OCI-LY7 (cell line): ENCODE measurements around the gene EIF4A2. TPM values are rescaled to one million over a fixed set of nuclear protein-coding genes. Genes with fewer than 3 reads are reported as not detected.
"Not testable (repeated sequence)": the region's sequence is repeated elsewhere in the genome, so short reads cannot be mapped to it uniquely, and the experiment has no call there.

ENCODE experiments used
- BruUV-seq: library from RNA; stranded (reverse); fragments of 400-500 nt; replicated peaks from 2 replicates; lab custom pipeline; 2021; lab: Mats Ljungman, UMichigan
- CTCF ChIA-PET: fragments of 300-600 bp; sonication (Branson Sonifier 250); formaldehyde crosslinking; loops from one replicate; lab custom pipeline; 2022; ENCODE audit warnings: antibody characterized with exemption; ENCODE audit not compliant: unreplicated experiment; lab: Charles Lee
- POLR2A ChIA-PET: fragments of 300-600 bp; sonication (Branson Sonifier 250); formaldehyde crosslinking; loops from one replicate; lab custom pipeline; 2022; ENCODE audit warnings: antibody characterized with exemption; lab: Charles Lee
- DNase-seq: peaks from one replicate; pipeline ENCODE4 v3.0.0-alpha.2; 2015; ENCODE audit warnings: low spot score
- H2AFZ ChIP-seq: fragments of 200-600 bp; sonication (generic), shearing (Covaris generic); 2 replicates; pipeline ENCODE4 v1.6.1; 2014; ENCODE audit warnings: mild to moderate bottlenecking, antibody characterized with exemption, low read length, moderate library complexity
- H3K27ac ChIP-seq: fragments of 200-600 bp; sonication (generic); 2 replicates; pipeline ENCODE4 v1.5.1; 2014; ENCODE audit warnings: mixed run types, low read depth, mild to moderate bottlenecking, moderate library complexity, low read length, inconsistent platforms; ENCODE audit not compliant: poor library complexity, severe bottlenecking
- H3K36me3 ChIP-seq: fragments of 200-600 bp; sonication (generic); 2 replicates; pipeline ENCODE4 v1.6.1; 2014; ENCODE audit warnings: mild to moderate bottlenecking, antibody characterized with exemption, low read length, moderate library complexity, mixed read lengths; ENCODE audit not compliant: insufficient read depth
- H3K4me1 ChIP-seq: fragments of 200-600 bp; sonication (generic); 2 replicates; pipeline ENCODE4 v1.5.1; 2014; ENCODE audit warnings: mild to moderate bottlenecking, low read length; ENCODE audit not compliant: insufficient read depth, poor library complexity, severe bottlenecking
- H3K4me2 ChIP-seq: fragments of 200-600 bp; sonication (generic); 2 replicates; pipeline ENCODE4 v1.6.1; 2014; ENCODE audit warnings: mild to moderate bottlenecking, low read length
- H3K4me3 ChIP-seq: fragments of 200-600 bp; sonication (generic); 2 replicates; pipeline ENCODE4 v1.5.1; 2014; ENCODE audit warnings: mild to moderate bottlenecking, low read depth, low read length; ENCODE audit not compliant: poor library complexity, severe bottlenecking
- H3K79me2 ChIP-seq: fragments of 200-600 bp; sonication (generic); 2 replicates; pipeline ENCODE4 v1.6.1; 2016; ENCODE audit warnings: low read depth, mild to moderate bottlenecking, low read length, moderate library complexity, mixed read lengths; ENCODE audit not compliant: insufficient read depth
- H3K9me2 ChIP-seq: fragments of 200-600 bp; sonication (generic); 2 replicates; pipeline ENCODE4 v1.6.1; 2016; ENCODE audit warnings: mild to moderate bottlenecking, low read length, mixed read lengths; ENCODE audit not compliant: insufficient read depth
- H3K9me3 ChIP-seq: fragments of 200-600 bp; sonication (generic); 2 replicates; pipeline ENCODE4 v1.6.1; 2014; ENCODE audit warnings: mild to moderate bottlenecking, mixed run types, low read length, mixed read lengths
- H4K20me1 ChIP-seq: fragments of 200-600 bp; sonication (generic); 2 replicates; pipeline ENCODE4 v1.6.1; 2014; ENCODE audit warnings: mild to moderate bottlenecking, antibody characterized with exemption, low read length, moderate library complexity, mixed read lengths; ENCODE audit not compliant: insufficient read depth
- CTCF ChIP-seq: fragments of 200-600 bp; sonication (generic); conservative IDR thresholded peaks from 2 replicates; pipeline ENCODE4 v1.5.1; 2014; ENCODE audit warnings: mild to moderate bottlenecking, antibody characterized with exemption, low read length, moderate library complexity, mixed read lengths
- EZH2phosphoT487 ChIP-seq: fragments of 200-600 bp; sonication (generic); IDR thresholded peaks from 2 replicates; pipeline ENCODE4 v1.6.1; 2018; ENCODE audit warnings: low read depth, borderline replicate concordance, mild to moderate bottlenecking, mixed run types, antibody characterized with exemption, low read length, moderate library complexity, mixed read lengths
- intact Hi-C: fragments of 100-400 bp; cut with micrococcal nuclease; formaldehyde crosslinking; loops from one replicate; pipeline ENCODE4 v1.10.0; 2022; ENCODE audit not compliant: unreplicated experiment
- total RNA-seq, 2 experiments: library from RNA; depleted of rRNA in 1 of 2; stranded (reverse); fragments of >200 nt in 1 of 2; shearing (Covaris generic) in 1 of 2; gene quantifications; 2 replicates each; pipeline ENCODE4 v1.2.3, GENCODE V29; 2014 to 2022

EIF4A2 gene
- total RNA-seq, 2 experiments from 2014 or later: 437 to 506 TPM

GRCh38 chr3:186818956-186819355, 35.6 kb downstream of the EIF4A2 start:
- no peak overlapping the region for H3K4me2 ChIP-seq
- DNase-seq: no peak
- H3K27ac ChIP-seq: no peak overlapping the region
- ChIA-PET CTCF (interaction anchor here (0.5 kb wide), 1 partner anchor 503 kb away, joined by 3 read pairs; no protein-coding TSS in a partner anchor), POLR2A (interaction anchor here (0.5 to 1.9 kb wide), 3 partner anchors 9 to 46 kb away, joined by 3 to 12 read pairs (median 6); no protein-coding TSS in a partner anchor)
- intact Hi-C loops: no loop called here
- H2AFZ ChIP-seq: no peak overlapping the region
- no TSS peak for BruUV-seq
- H4K20me1 ChIP-seq: no peaks in the 10 kb centered on the region
- H3K9me2 ChIP-seq: no peaks in the 10 kb centered on the region
- H3K4me3 ChIP-seq: no peak overlapping the region
- H3K9me3 ChIP-seq: no peaks in the 10 kb centered on the region
- H3K36me3 ChIP-seq: no peaks in the 10 kb centered on the region
- H3K79me2 ChIP-seq: no peaks in the 10 kb centered on the region
- H3K4me1 ChIP-seq: peaks cover 10% of the 10 kb centered on the region
- no peak for TF ChIP-seq EZH2phosphoT487
- no peak for TF ChIP-seq CTCF

- peaks cover 14% of the 10 kb centered on the region for H3K4me1 ChIP-seq
- no peaks in the 10 kb centered on the region for H3K9me2 ChIP-seq
- H3K36me3 ChIP-seq: no peaks in the 10 kb centered on the region
- DNase-seq: peak; percentile 75
- no peak overlapping the region for H3K4me3 ChIP-seq
- no peaks in the 10 kb centered on the region for H3K79me2 ChIP-seq
- H3K4me2 ChIP-seq: peak overlapping the region; percentile 30
- intact Hi-C loops: loop anchor here (1.0 to 5.0 kb wide), 3 partner anchors 207 to 564 kb away; no protein-coding TSS in a partner anchor
- no peaks in the 10 kb centered on the region for H3K9me3 ChIP-seq
- no peaks in the 10 kb centered on the region for H4K20me1 ChIP-seq
- no peak for TF ChIP-seq EZH2phosphoT487
- TF ChIP-seq CTCF: peak; percentile 91
- CTCF ChIA-PET: interaction anchor here (0.5 to 1.0 kb wide), 3 partner anchors 205 to 210 kb away, joined by 3 to 5 read pairs (median 3); no protein-coding TSS in a partner anchor
- BruUV-seq: no TSS peak
- H2AFZ ChIP-seq: peak overlapping the region; percentile 53
- POLR2A ChIA-PET: interaction anchor here (0.7 to 1.7 kb wide), 5 partner anchors 15 to 252 kb away, joined by 3 to 9 read pairs (median 4); partner anchors contain the start of genes DNAJB11, EIF4A2 and RFC4
- no peak overlapping the region for H3K27ac ChIP-seq
These were observed 38.3 kb downstream of the EIF4A2 start for GRCh38 chr3:186821429-186822387.

GRCh38 chr3:186822388-186822759, 39.0 kb downstream of the EIF4A2 start:
- H4K20me1 ChIP-seq, DNase-seq, H3K27ac ChIP-seq, BruUV-seq, H3K9me2 ChIP-seq, H3K4me3 ChIP-seq, H2AFZ ChIP-seq, H3K4me2 ChIP-seq, H3K36me3 ChIP-seq, CTCF ChIA-PET, H3K9me3 ChIP-seq, H3K79me2 ChIP-seq: not testable (repeated sequence)
- intact Hi-C loops: loop anchor here (5.0 kb wide), 1 partner anchor 565 kb away; no protein-coding TSS in a partner anchor
- peaks cover 16% of the 10 kb centered on the region for H3K4me1 ChIP-seq
- POLR2A ChIA-PET: interaction anchor here (1.0 to 1.7 kb wide), 2 partner anchors 16 to 39 kb away, joined by 4 to 9 read pairs; partner anchors contain the start of genes EIF4A2 and RFC4
